A673 (cell line): ENCODE data around the gene PHF21B.

Experiments used
- EZH2 ChIP-seq: fragments of 200-600 bp; sonication (generic); IDR thresholded peaks from 2 replicates; pipeline ENCODE4 v1.6.1; 2017; ENCODE audit warnings: borderline replicate concordance, low read depth, mild to moderate bottlenecking, mixed read lengths, antibody characterized with exemption, low read length; ENCODE audit not compliant: poor library complexity, severe bottlenecking
- TF ChIP-seq, protein P1 (sequence below): fragments of 300-800, 200-600 bp; sonication (generic); conservative IDR thresholded peaks from 2 replicates; pipeline ENCODE4 v1.5.1; 2017; ENCODE audit warnings: low read depth, mild to moderate bottlenecking, antibody characterized with exemption, low read length, moderate library complexity, mixed read lengths

DNA sequence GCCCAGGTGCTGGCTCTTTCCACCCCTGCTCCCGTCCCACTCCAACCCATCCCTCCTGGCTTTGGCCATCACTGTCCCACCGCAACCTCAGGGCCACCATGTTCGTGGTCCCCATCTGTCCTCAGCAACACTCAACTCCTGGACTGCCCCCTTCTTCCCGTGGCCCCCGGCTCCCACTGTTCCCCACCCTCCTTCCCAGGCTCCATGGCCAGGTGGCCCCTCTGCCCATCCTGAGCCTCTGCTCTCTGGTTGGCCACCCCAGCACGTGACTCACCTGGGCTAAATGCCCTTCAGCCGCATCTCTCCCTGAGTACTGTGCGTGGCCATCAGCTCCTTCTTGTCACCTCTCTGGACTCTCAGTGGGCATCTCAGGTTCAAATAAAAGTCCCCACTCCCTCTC lies 41.6 kb upstream of the PHF21B start:
- TF ChIP-seq, protein P1, sequence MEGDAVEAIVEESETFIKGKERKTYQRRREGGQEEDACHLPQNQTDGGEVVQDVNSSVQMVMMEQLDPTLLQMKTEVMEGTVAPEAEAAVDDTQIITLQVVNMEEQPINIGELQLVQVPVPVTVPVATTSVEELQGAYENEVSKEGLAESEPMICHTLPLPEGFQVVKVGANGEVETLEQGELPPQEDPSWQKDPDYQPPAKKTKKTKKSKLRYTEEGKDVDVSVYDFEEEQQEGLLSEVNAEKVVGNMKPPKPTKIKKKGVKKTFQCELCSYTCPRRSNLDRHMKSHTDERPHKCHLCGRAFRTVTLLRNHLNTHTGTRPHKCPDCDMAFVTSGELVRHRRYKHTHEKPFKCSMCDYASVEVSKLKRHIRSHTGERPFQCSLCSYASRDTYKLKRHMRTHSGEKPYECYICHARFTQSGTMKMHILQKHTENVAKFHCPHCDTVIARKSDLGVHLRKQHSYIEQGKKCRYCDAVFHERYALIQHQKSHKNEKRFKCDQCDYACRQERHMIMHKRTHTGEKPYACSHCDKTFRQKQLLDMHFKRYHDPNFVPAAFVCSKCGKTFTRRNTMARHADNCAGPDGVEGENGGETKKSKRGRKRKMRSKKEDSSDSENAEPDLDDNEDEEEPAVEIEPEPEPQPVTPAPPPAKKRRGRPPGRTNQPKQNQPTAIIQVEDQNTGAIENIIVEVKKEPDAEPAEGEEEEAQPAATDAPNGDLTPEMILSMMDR, result no peak
- TF ChIP-seq EZH2, result no peak
